Upper lobe of left lung (tissue), 6 donors: ENCODE measurements around the gene THAP4. TPM values are rescaled to one million over a fixed set of nuclear protein-coding genes. Genes with fewer than 3 reads are reported as not detected.

Experiments used
- ATAC-seq, 2 donors: fragments of 200-7000 bp; cut with Tn5 transposase; one replicate each; pipeline ENCODE4 v1.9.1; 2022; ENCODE audit warnings: mild to moderate bottlenecking in 2 of 2, moderate library complexity in 2 of 2; ENCODE audit not compliant: low FRiP score in 2 of 2
- DNase-seq, 2 donors: peaks; one replicate each; pipeline ENCODE4 v3.0.0-alpha.2; 2019 to 2020
- H3K27ac ChIP-seq, 4 donors: fragments of 200-600 bp; sonication (generic); one replicate each; pipeline ENCODE4 v1.5.1; 2016 to 2019
- H3K27me3 ChIP-seq, 4 donors: fragments of 200-600 bp; sonication (generic); one replicate each; pipeline ENCODE4 v1.5.1; 2017 to 2019
- H3K36me3 ChIP-seq, 4 donors: fragments of 200-600 bp; sonication (generic); one replicate each; pipeline ENCODE4 v1.5.1; 2016 to 2019
- H3K4me1 ChIP-seq, 4 donors: fragments of 200-600 bp; sonication (generic); one replicate each; pipeline ENCODE4 v1.5.1; 2018 to 2019
- H3K4me3 ChIP-seq, 4 donors: fragments of 200-600 bp; sonication (generic); one replicate each; pipeline ENCODE4 v1.5.1; 2017 to 2019; ENCODE audit warnings: mild to moderate bottlenecking in 2 of 4, moderate library complexity in 1 of 4
- H3K9me3 ChIP-seq, 4 donors: fragments of 200-600 bp; sonication (generic); one replicate each; pipeline ENCODE4 v1.5.1; 2018 to 2019
- CTCF ChIP-seq, 6 experiments: fragments of 450-650 bp in 4 of 6; fragments of 200-600 bp in 2 of 6; sonication (generic) in 2 of 6; IDR thresholded peaks; one replicate each; pipeline ENCODE4 v1.5.1; 2016 to 2019; ENCODE audit warnings: antibody characterized with exemption in 6 of 6
- EP300 ChIP-seq, 4 donors: sonication (generic); formaldehyde crosslinking; IDR thresholded peaks; one replicate each; pipeline ENCODE4 v1.5.1; 2017; ENCODE audit warnings: antibody characterized with exemption in 4 of 4, control low read depth in 2 of 4
- POLR2A ChIP-seq, 4 donors: fragments of 450-650 bp; IDR thresholded peaks; one replicate each; pipeline ENCODE4 v1.5.1; 2016 to 2017; ENCODE audit warnings: antibody characterized with exemption in 4 of 4, mild to moderate bottlenecking in 2 of 4
- POLR2AphosphoS5 ChIP-seq, 2 donors: sonication (generic); formaldehyde crosslinking; IDR thresholded peaks; one replicate each; pipeline ENCODE4 v1.5.1; 2017; ENCODE audit warnings: antibody characterized with exemption in 2 of 2
- WGBS, 2 donors: methylation state at CpG; one replicate each; pipeline ENCODE4 v1.1.5; 2017 to 2018; 5-methylcytosine and 5-hydroxymethylcytosine counted together
- total RNA-seq, 6 donors: library from RNA; depleted of rRNA in 4 of 6; stranded (reverse); fragments of >200 nt in 4 of 6; gene quantifications; one replicate each; pipeline versions ENCODE4 v1.1.0 to v1.2.1, GENCODE V29; 2016 to 2021
- donor health status: DM: no; HTN: no; CAD: no; lungs with moderate emphysema.
- donor health status: DM: no; HTN: yes; CAD: no; lungs with severe emphysema.

The THAP4 gene
- total RNA-seq, 6 donors from 2014 or later, result 36.6 to 85.9 (median 48.1) TPM

GRCh38 chr2:241564596-241565410, 72.2 kb downstream of the THAP4 start:
- no peak for ATAC-seq
- Histone ChIP-seq H3K36me3 (peaks cover 0 to 13% (median 5%) of the 10 kb centered on the region in 4 donors), H3K4me1 (peaks cover 21 to 43% (median 26%) of the 10 kb centered on the region in 4 donors), H3K27me3 (no peaks in the 10 kb centered on the region), H3K4me3 (no peak overlapping the region), H3K9me3 (no peaks in the 10 kb centered on the region), H3K27ac (peak overlapping the region in 2 of 4 donors; percentile 26 to 56)
- DNase-seq, result peak in 1 of 2 donors; percentile 81
- no peak for TF ChIP-seq POLR2A (IDR thresholded peaks at IDR 0.05)
- TF ChIP-seq EP300 (IDR thresholded peaks at IDR 0.05), result no peak
- no peak for TF ChIP-seq POLR2AphosphoS5 (IDR thresholded peaks at IDR 0.05)
- TF ChIP-seq CTCF (IDR thresholded peaks at IDR 0.05), result no peak
- WGBS, 2 donors, result 80 to 88% methylated on average over 16 to 35 of the region's 36 CpGs

GRCh38 chr2:241563981-241564595, 72.9 kb downstream of the THAP4 start:
- 78 to 83% methylated on average over 6 to 23 of the region's 23 CpGs for WGBS, 2 donors
- H3K9me3 ChIP-seq, result no peaks in the 10 kb centered on the region
- DNase-seq (peak in 1 of 2 donors; percentile 73), ATAC-seq (no peak)
- H3K27me3 ChIP-seq, result peaks cover 0 to 5% (median 0%) of the 10 kb centered on the region in 4 donors
- peaks cover 27 to 50% (median 30%) of the 10 kb centered on the region in 4 donors for H3K4me1 ChIP-seq
- H3K36me3 ChIP-seq, result peaks cover 0 to 13% (median 5%) of the 10 kb centered on the region in 4 donors
- TF ChIP-seq CTCF (IDR thresholded peaks at IDR 0.05), result no peak
- no peak for TF ChIP-seq POLR2AphosphoS5 (IDR thresholded peaks at IDR 0.05)
- no peak for TF ChIP-seq POLR2A (IDR thresholded peaks at IDR 0.05)
- TF ChIP-seq EP300 (IDR thresholded peaks at IDR 0.05), result no peak
- H3K27ac ChIP-seq, result peak overlapping the region in 2 of 4 donors; percentile 26 to 56
- H3K4me3 ChIP-seq, result no peak overlapping the region

GRCh38 chr2:241563571-241563980, 73.4 kb downstream of the THAP4 start:
- no peak for ATAC-seq
- no peak for TF ChIP-seq CTCF (IDR thresholded peaks at IDR 0.05)
- no peak for TF ChIP-seq POLR2AphosphoS5 (IDR thresholded peaks at IDR 0.05)
- no peak for TF ChIP-seq EP300 (IDR thresholded peaks at IDR 0.05)
- TF ChIP-seq POLR2A (IDR thresholded peaks at IDR 0.05), result no peak

GRCh38 chr2:241563031-241563507, 73.9 kb downstream of the THAP4 start:
- H3K36me3 ChIP-seq, result peaks cover 0 to 13% (median 5%) of the 10 kb centered on the region in 4 donors
- H3K27ac ChIP-seq, result peak overlapping the region in 1 of 4 donors; percentile 4
- TF ChIP-seq EP300 (IDR thresholded peaks at IDR 0.05), result no peak
- no peak for TF ChIP-seq CTCF (IDR thresholded peaks at IDR 0.05)
- TF ChIP-seq POLR2A (IDR thresholded peaks at IDR 0.05), result no peak
- no peak for ATAC-seq
- H3K9me3 ChIP-seq, result no peaks in the 10 kb centered on the region
- peaks cover 0 to 10% (median 0%) of the 10 kb centered on the region in 4 donors for H3K27me3 ChIP-seq
- WGBS, 2 donors, result 78 to 91% methylated on average over 9 of the region's 13 CpGs
- peak in 1 of 2 donors; percentile 56 for DNase-seq
- H3K4me1 ChIP-seq, result peaks cover 31 to 58% (median 32%) of the 10 kb centered on the region in 4 donors
- H3K4me3 ChIP-seq, result no peak overlapping the region

More at GRCh38 chr2:241563571-241563980, 73.4 kb downstream of the THAP4 start:
- H3K4me3 ChIP-seq, result no peak overlapping the region
- H3K27me3 ChIP-seq, result peaks cover 0 to 10% (median 0%) of the 10 kb centered on the region in 4 donors
- WGBS, 2 donors, result 65 to 78% methylated on average over 3 to 10 of the region's 10 CpGs
- peak overlapping the region in 2 of 4 donors; percentile 4 to 26 for H3K27ac ChIP-seq
- peak in 1 of 2 donors; percentile 52 for DNase-seq
- peaks cover 27 to 55% (median 30%) of the 10 kb centered on the region in 4 donors for H3K4me1 ChIP-seq
- H3K9me3 ChIP-seq, result no peaks in the 10 kb centered on the region
- H3K36me3 ChIP-seq, result peaks cover 0 to 13% (median 5%) of the 10 kb centered on the region in 4 donors
